Measurements from ENCODE around the gene MALRD1. TPM values are rescaled to one million over a fixed set of nuclear protein-coding genes. Genes with fewer than 3 reads are reported as not detected.

MALRD1 gene
- total and polyA plus RNA-seq, 2 of the 8 experiments (the other 6 are each of a cell fraction or from before 2014, with no cell fraction given) = 0.32 to 0.35 TPM

DNA sequence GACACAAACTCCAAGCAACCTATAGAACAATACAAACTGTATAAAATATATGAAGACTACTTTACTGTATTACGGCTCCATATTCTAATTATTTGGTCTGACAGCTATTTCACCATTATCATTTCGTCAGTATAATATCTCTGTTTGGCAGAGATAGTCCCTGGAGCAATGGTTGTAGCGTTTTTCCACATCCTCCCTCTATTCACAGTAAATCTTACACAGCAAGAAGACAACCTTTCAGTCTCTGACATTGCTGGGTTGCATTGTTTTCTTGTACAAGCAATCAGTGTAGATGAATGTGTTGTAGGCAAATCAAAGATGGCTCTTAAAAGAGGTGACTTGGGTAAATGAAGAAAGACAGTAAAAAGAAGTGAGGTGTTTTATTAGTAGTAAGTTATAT, 662.0 kb downstream of the MALRD1 start:
- Histone ChIP-seq H3K56ac (replicated peaks; ENCODE audit: insufficient read length, low read depth, low read length) (no peak overlapping the region), H2BK15ac (ENCODE audit: low read length) (no peak overlapping the region), H3K23ac (ENCODE audit: insufficient read length) (no peak overlapping the region), H3K27ac (ENCODE audit: low read depth, low read length) (no peak overlapping the region), H3K36me3 (ENCODE audit: control insufficient read depth in 2 of 4, insufficient read depth in 4 of 4, low read length in 3 of 4) (no peaks in the 10 kb centered on the region; a peak in 1 of 8 replicates), H3K79me2 (ENCODE audit: control insufficient read depth in 1 of 2, insufficient read depth in 2 of 2, low read length in 2 of 2) (no peaks in the 10 kb centered on the region), H2AK5ac (ENCODE audit: low read depth, low read length) (no peak overlapping the region), H3K9me3 (ENCODE audit: insufficient read depth in 2 of 2, low read depth in 1 of 2, low read length in 1 of 2) (peaks cover 5 to 10% of the 10 kb centered on the region in 2 experiments; a peak in 1 of 4 replicates), H3K4me3 (ENCODE audit: extremely low read depth in 1 of 4, insufficient read depth in 2 of 4, low read depth in 3 of 4, low read length in 4 of 4) (no peak overlapping the region), H2BK20ac (ENCODE audit: low read length) (no peak overlapping the region), H3K18ac (ENCODE audit: extremely low read depth, low read length) (no peak overlapping the region), H3K4me2 (ENCODE audit: insufficient read depth in 1 of 2, low read depth in 2 of 2, low read length in 2 of 2) (no peak overlapping the region), H2BK5ac (ENCODE audit: low read depth, low read length) (no peak overlapping the region), H3K14ac (ENCODE audit: insufficient read length) (no peak overlapping the region), H3K79me1 (ENCODE audit: low read depth, low read length) (no peaks in the 10 kb centered on the region), H3K23me2 (ENCODE audit: low read depth, low read length) (no peaks in the 10 kb centered on the region), H3K4ac (replicated peaks; ENCODE audit: insufficient read length, low read depth, low read length) (no peak overlapping the region), H3K9ac (replicated peaks in 1 of 4; ENCODE audit: extremely low read depth in 1 of 4, low read depth in 3 of 4, low read length in 3 of 4) (no peak overlapping the region), H2BK120ac (replicated peaks; ENCODE audit: low read depth, low read length) (no peak overlapping the region), H4K5ac (ENCODE audit: insufficient read length, low read depth, low read length) (no peak overlapping the region), H4K8ac (ENCODE audit: extremely low read depth, insufficient read depth, low read length) (no peak overlapping the region), H4K91ac (replicated peaks; ENCODE audit: insufficient read length, low read length) (no peak overlapping the region), H4K20me1 (replicated peaks in 1 of 2; ENCODE audit: control insufficient read depth in 1 of 2, insufficient read depth in 2 of 2, low read length in 2 of 2) (no peaks in the 10 kb centered on the region), H3K4me1 (replicated peaks in 1 of 4; ENCODE audit: control insufficient read depth in 3 of 4, insufficient read depth in 4 of 4, low read length in 3 of 4) (no peaks in the 10 kb centered on the region), H2BK12ac (ENCODE audit: low read depth, low read length) (no peak overlapping the region), H3K27me3 (replicated peaks in 1 of 4; ENCODE audit: control insufficient read depth in 3 of 4, extremely low read depth in 1 of 4, insufficient read depth in 3 of 4, low read length in 3 of 4) (no peaks in the 10 kb centered on the region), H2AFZ (ENCODE audit: low read length) (no peak overlapping the region)
- 89% methylated on average over 3 of the region's 3 CpGs; no CpG with 5 or more reads in 1 of the 2 experiments for WGBS, 2 experiments (ENCODE audit: extremely low coverage in 1 of 2, insufficient coverage in 1 of 2, insufficient read length in 1 of 2, insufficient replicate concordance in 2 of 2, low coverage in 1 of 2, low lambda C conversion rate in 2 of 2, missing lambda C conversion rate in 1 of 2)
- ChIA-PET POLR2A (ENCODE audit: partially characterized antibody) (no interaction called here), CTCF (ENCODE audit: partially characterized antibody) (no interaction called here)
- no peak for DNase-seq (ENCODE audit: low read depth in 1 of 2, low spot score in 2 of 2)
- no peak for FAIRE-seq
- TF ChIP-seq EZH2 (IDR thresholded peaks at IDR 0.05; ENCODE audit: low read depth, low read length, severe bottlenecking) (no peak), CEBPB (IDR thresholded peaks at IDR 0.05; ENCODE audit: low read depth, low read length) (no peak), EP300 (IDR thresholded peaks at IDR 0.05; ENCODE audit: borderline replicate concordance in 1 of 2, low read depth in 2 of 2, low read length in 2 of 2) (no peak), GABPA (IDR thresholded peaks at IDR 0.05; ENCODE audit: borderline replicate concordance, insufficient read depth, low read length) (no peak), CBX8 (IDR thresholded peaks at IDR 0.05; ENCODE audit: borderline replicate concordance, low read depth, low read length) (no peak), SP2 (IDR thresholded peaks at IDR 0.05; ENCODE audit: low read length) (no peak), SAP30 (IDR thresholded peaks at IDR 0.05; ENCODE audit: insufficient read depth, insufficient replicate concordance, low read length) (no peak), JUN (IDR thresholded peaks at IDR 0.05; ENCODE audit: low read depth, low read length) (no peak)
